ENCODE results near the gene SOX5.

- TF ChIP-seq CTCF (conservative IDR thresholded peaks at IDR 0.05; ENCODE audit: low read length) (no peak), EZH2phosphoT487 (IDR thresholded peaks at IDR 0.05; ENCODE audit: borderline replicate concordance) (no peak)
Measured at GRCh38 chr12:23756416-23756815, 193.1 kb downstream of the SOX5 start.
